ENCODE measurements around the gene PPM1L. TPM values are rescaled to one million over a fixed set of nuclear protein-coding genes. Genes with fewer than 3 reads are reported as not detected.

PPM1L gene
- total and polyA plus RNA-seq, 10 of the 15 experiments (the other 5 are each of a cell fraction or from before 2014, with no cell fraction given): under 0.01 to 0.33 (median 0.06) TPM; not detected in 1

GRCh38 chr3:160754855-160755747 lies 930 bp upstream of the PPM1L start (continued):
- TF ChIP-seq ZBTB40 (IDR thresholded peaks at IDR 0.05; ENCODE audit: borderline replicate concordance): no peak
- peak; percentile 95 for TF ChIP-seq CHD1 (IDR thresholded peaks at IDR 0.05; ENCODE audit: low read depth, low read length)
- TF ChIP-seq POLR2AphosphoS2 (IDR thresholded peaks at IDR 0.05; ENCODE audit: low read depth, low read length): no peak
- TF ChIP-seq MXI1 (IDR thresholded peaks at IDR 0.05; ENCODE audit: low read depth, low read length): 0 out of 2 replicates have a peak, but pooled peaks have one; percentile 18
- 0 out of 3 replicates have a peak, but pooled peaks of 1 of the 2 experiments have one; percentile 10 for TF ChIP-seq EGR1 (IDR thresholded peaks at IDR 0.05; ENCODE audit: borderline replicate concordance in 1 of 2, low read depth in 2 of 2, low read length in 2 of 2)
- TF ChIP-seq CREM (IDR thresholded peaks at IDR 0.05; ENCODE audit: low read depth): peak; percentile 36; the same call in 1 of the 2 replicates
- TF ChIP-seq POLR2A (IDR thresholded peaks at IDR 0.05; ENCODE audit: low read depth, low read length): peak; percentile 69
- peak; percentile 37 for TF ChIP-seq SUZ12 (IDR thresholded peaks at IDR 0.05; ENCODE audit: unreplicated experiment)
- peak; percentile 89 for TF ChIP-seq RELB (IDR thresholded peaks at IDR 0.05; ENCODE audit: low read depth)
- TF ChIP-seq KLF5 (IDR thresholded peaks at IDR 0.05; ENCODE audit: partially characterized antibody): peak; percentile 97
- 0 out of 2 replicates have a peak, but pooled peaks have one; percentile 27 for TF ChIP-seq TCF3 (IDR thresholded peaks at IDR 0.05; ENCODE audit: borderline replicate concordance, insufficient read depth, low read depth, low read length)
- 0 out of 2 replicates have a peak, but pooled peaks have one; percentile 12 for TF ChIP-seq NFYB (IDR thresholded peaks at IDR 0.05; ENCODE audit: insufficient read depth, low read depth, low read length)
- TF ChIP-seq MYC (IDR thresholded peaks at IDR 0.05; ENCODE audit: insufficient read depth, insufficient read length, insufficient replicate concordance, low read length, severe bottlenecking): no peak
- TF ChIP-seq CBFB (IDR thresholded peaks at IDR 0.05; ENCODE audit: low read depth): no peak
- 0 out of 2 replicates have a peak, but pooled peaks have one; percentile 4 for TF ChIP-seq E2F4 (IDR thresholded peaks at IDR 0.05; ENCODE audit: low read depth, low read length)
- no peak for TF ChIP-seq IRF4 (IDR thresholded peaks at IDR 0.05; ENCODE audit: low read depth, low read length)
- TF ChIP-seq POLR2AphosphoS5 (IDR thresholded peaks at IDR 0.05; ENCODE audit: low read length): peak; percentile 56; the same call in 1 of the 2 replicates
- peak; percentile 46; the same call in 1 of the 2 replicates for TF ChIP-seq NBN (IDR thresholded peaks at IDR 0.05)
- TF ChIP-seq JUND (IDR thresholded peaks at IDR 0.05; ENCODE audit: low read depth, low read length): peak; percentile 83
- peak; percentile 9; the same call in 1 of the 2 replicates for TF ChIP-seq TCF12 (IDR thresholded peaks at IDR 0.05; ENCODE audit: low read depth, low read length)

Measured in GM12878 (cell line).